ENCODE results near the gene PRDM2. TPM values are rescaled to one million over a fixed set of nuclear protein-coding genes. Genes with fewer than 3 reads are reported as not detected.

PRDM2 gene
- polyA plus RNA-seq, 3 donors: 4.1 to 22.5 (median 7.6) TPM

GRCh38 chr1:13699510-13699909, 478 bp upstream of the PRDM2 start:
- intact Hi-C loops (cut with micrococcal nuclease): no loop called here
- Histone ChIP-seq H3K79me2 (ENCODE audit: insufficient read depth, low read length) (peaks cover 39% of the 10 kb centered on the region), H3K36me3 (replicated peaks in 1 of 2; ENCODE audit: control insufficient read depth in 1 of 2, insufficient read depth in 2 of 2, low read length in 2 of 2) (no peaks in the 10 kb centered on the region), H3K27ac (ENCODE audit: low read depth in 1 of 2, low read length in 2 of 2) (peak overlapping the region; percentile 59 to 94), H3K9ac (ENCODE audit: insufficient read depth, low read length, poor library complexity, severe bottlenecking) (peak overlapping the region; percentile 94), H4K20me1 (ENCODE audit: insufficient read depth, low read length) (no peaks in the 10 kb centered on the region), H3K4me2 (replicated peaks; ENCODE audit: extremely low read depth, low read length, poor library complexity, severe bottlenecking) (peak overlapping the region; percentile 88), H2AFZ (ENCODE audit: insufficient read depth, low read depth, low read length, poor library complexity, severe bottlenecking) (peak overlapping the region; percentile 100), H3K4me3 (replicated peaks in 1 of 3; ENCODE audit: low read depth in 2 of 3, low read length in 3 of 3) (peak overlapping the region; percentile 59 to 82 (median 81)), H3K4me1 (ENCODE audit: control insufficient read depth in 1 of 2, insufficient read depth in 2 of 2, low read length in 2 of 2) (peaks cover 16 to 24% of the 10 kb centered on the region in 2 donors), H3K9me3 (replicated peaks in 1 of 2; ENCODE audit: control insufficient read depth in 1 of 2, insufficient read depth in 1 of 2, low read length in 2 of 2) (peaks cover 0 to 6% of the 10 kb centered on the region in 2 donors), H3K27me3 (ENCODE audit: control insufficient read depth in 2 of 2, insufficient read depth in 2 of 2, low read length in 2 of 2) (no peaks in the 10 kb centered on the region)
- peak in 2 of 3 donors; percentile 8 to 39 for DNase-seq
- peaks cover 27% of the 10 kb centered on the region for H3K4me1 Mint-ChIP-seq
- TF ChIP-seq, protein P1, sequence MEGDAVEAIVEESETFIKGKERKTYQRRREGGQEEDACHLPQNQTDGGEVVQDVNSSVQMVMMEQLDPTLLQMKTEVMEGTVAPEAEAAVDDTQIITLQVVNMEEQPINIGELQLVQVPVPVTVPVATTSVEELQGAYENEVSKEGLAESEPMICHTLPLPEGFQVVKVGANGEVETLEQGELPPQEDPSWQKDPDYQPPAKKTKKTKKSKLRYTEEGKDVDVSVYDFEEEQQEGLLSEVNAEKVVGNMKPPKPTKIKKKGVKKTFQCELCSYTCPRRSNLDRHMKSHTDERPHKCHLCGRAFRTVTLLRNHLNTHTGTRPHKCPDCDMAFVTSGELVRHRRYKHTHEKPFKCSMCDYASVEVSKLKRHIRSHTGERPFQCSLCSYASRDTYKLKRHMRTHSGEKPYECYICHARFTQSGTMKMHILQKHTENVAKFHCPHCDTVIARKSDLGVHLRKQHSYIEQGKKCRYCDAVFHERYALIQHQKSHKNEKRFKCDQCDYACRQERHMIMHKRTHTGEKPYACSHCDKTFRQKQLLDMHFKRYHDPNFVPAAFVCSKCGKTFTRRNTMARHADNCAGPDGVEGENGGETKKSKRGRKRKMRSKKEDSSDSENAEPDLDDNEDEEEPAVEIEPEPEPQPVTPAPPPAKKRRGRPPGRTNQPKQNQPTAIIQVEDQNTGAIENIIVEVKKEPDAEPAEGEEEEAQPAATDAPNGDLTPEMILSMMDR (IDR thresholded peaks at IDR 0.05): no peak
- H3K36me3 Mint-ChIP-seq: peaks cover 0 to 2% of the 10 kb centered on the region in 2 donors
- 74% methylated on average over 13 of the region's 16 CpGs for WGBS (ENCODE audit: insufficient coverage)
- peak overlapping the region; percentile 76 to 87 for H3K4me3 Mint-ChIP-seq
- H3K27ac Mint-ChIP-seq: peak overlapping the region; percentile 69 to 93 (median 86)
- peaks cover 3 to 9% (median 6%) of the 10 kb centered on the region in 7 donors for H3K9me3 Mint-ChIP-seq
- H3K27me3 Mint-ChIP-seq (ENCODE audit: low read depth in 3 of 3): peaks cover 3 to 12% (median 4%) of the 10 kb centered on the region in 3 donors

- Histone ChIP-seq H3K4me3 (replicated peaks in 1 of 3; ENCODE audit: low read depth in 2 of 3, low read length in 3 of 3) (peak overlapping the region; percentile 61 to 82 (median 81)), H3K79me2 (ENCODE audit: insufficient read depth, low read length) (peaks cover 49% of the 10 kb centered on the region), H3K9me3 (replicated peaks in 1 of 2; ENCODE audit: control insufficient read depth in 1 of 2, insufficient read depth in 1 of 2, low read length in 2 of 2) (peaks cover 0 to 6% of the 10 kb centered on the region in 2 donors), H3K27me3 (ENCODE audit: control insufficient read depth in 2 of 2, insufficient read depth in 2 of 2, low read length in 2 of 2) (no peaks in the 10 kb centered on the region), H3K9ac (ENCODE audit: insufficient read depth, low read length, poor library complexity, severe bottlenecking) (peak overlapping the region; percentile 94), H3K4me1 (ENCODE audit: control insufficient read depth in 1 of 2, insufficient read depth in 2 of 2, low read length in 2 of 2) (peaks cover 16 to 24% of the 10 kb centered on the region in 2 donors), H3K36me3 (replicated peaks in 1 of 2; ENCODE audit: control insufficient read depth in 1 of 2, insufficient read depth in 2 of 2, low read length in 2 of 2) (no peaks in the 10 kb centered on the region), H4K20me1 (ENCODE audit: insufficient read depth, low read length) (no peaks in the 10 kb centered on the region), H3K27ac (ENCODE audit: low read depth in 1 of 2, low read length in 2 of 2) (peak overlapping the region; percentile 61 to 77), H2AFZ (ENCODE audit: insufficient read depth, low read depth, low read length, poor library complexity, severe bottlenecking) (peak overlapping the region; percentile 91), H3K4me2 (replicated peaks; ENCODE audit: extremely low read depth, low read length, poor library complexity, severe bottlenecking) (peak overlapping the region; percentile 88)
- H3K27me3 Mint-ChIP-seq (ENCODE audit: low read depth in 3 of 3): peaks cover 3 to 5% (median 4%) of the 10 kb centered on the region in 3 donors
- peaks cover 1 to 2% of the 10 kb centered on the region in 2 donors for H3K36me3 Mint-ChIP-seq
- H3K4me1 Mint-ChIP-seq: peaks cover 35% of the 10 kb centered on the region
- TF ChIP-seq, protein P1 (IDR thresholded peaks at IDR 0.05): no peak
- H3K4me3 Mint-ChIP-seq: peak overlapping the region; percentile 93 to 98
- 11% methylated on average over 32 of the region's 48 CpGs for WGBS (ENCODE audit: insufficient coverage)
- peak in 2 of 3 donors; percentile 26 to 41 for DNase-seq
- H3K9me3 Mint-ChIP-seq: peaks cover 3 to 9% (median 6%) of the 10 kb centered on the region in 7 donors
- intact Hi-C loops (cut with micrococcal nuclease): loop anchor here in 1 of 2 donors (5.0 kb wide), 1 partner anchor 47 kb away; no protein-coding TSS in a partner anchor
- H3K27ac Mint-ChIP-seq: peak overlapping the region; percentile 84 to 93 (median 86)
Measured at GRCh38 chr1:13700521-13701270, 708 bp downstream of the PRDM2 start.

Measured in CD14-positive monocyte (primary cell).